ENCODE measurements around the gene NCAN. TPM values are rescaled to one million over a fixed set of nuclear protein-coding genes. Genes with fewer than 3 reads are reported as not detected.

Gene NCAN
- total RNA-seq, 1 experiment from 2014 or later, result 3.0 TPM

DNA sequence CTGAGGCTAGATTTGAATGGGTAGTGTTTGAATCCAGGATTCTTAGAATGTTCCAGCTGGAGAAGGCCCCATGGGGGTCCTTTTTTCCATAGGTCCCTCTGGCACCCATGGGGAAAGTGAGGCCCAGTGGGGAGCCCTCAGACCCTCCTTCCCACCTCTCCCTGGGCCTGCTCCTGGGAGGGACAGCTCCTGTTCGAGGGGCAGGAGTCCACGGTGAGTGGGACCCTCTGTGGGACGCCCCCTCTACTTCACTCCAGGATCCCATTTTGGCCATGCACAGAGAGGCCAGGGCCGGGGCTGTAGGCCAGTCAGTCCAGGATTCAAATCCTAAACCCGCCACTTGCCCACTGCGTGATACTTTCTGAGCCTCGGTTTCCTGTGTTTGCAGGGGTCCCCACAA lies 49.3 kb upstream of the NCAN start (continued):
- TF ChIP-seq, protein P1, sequence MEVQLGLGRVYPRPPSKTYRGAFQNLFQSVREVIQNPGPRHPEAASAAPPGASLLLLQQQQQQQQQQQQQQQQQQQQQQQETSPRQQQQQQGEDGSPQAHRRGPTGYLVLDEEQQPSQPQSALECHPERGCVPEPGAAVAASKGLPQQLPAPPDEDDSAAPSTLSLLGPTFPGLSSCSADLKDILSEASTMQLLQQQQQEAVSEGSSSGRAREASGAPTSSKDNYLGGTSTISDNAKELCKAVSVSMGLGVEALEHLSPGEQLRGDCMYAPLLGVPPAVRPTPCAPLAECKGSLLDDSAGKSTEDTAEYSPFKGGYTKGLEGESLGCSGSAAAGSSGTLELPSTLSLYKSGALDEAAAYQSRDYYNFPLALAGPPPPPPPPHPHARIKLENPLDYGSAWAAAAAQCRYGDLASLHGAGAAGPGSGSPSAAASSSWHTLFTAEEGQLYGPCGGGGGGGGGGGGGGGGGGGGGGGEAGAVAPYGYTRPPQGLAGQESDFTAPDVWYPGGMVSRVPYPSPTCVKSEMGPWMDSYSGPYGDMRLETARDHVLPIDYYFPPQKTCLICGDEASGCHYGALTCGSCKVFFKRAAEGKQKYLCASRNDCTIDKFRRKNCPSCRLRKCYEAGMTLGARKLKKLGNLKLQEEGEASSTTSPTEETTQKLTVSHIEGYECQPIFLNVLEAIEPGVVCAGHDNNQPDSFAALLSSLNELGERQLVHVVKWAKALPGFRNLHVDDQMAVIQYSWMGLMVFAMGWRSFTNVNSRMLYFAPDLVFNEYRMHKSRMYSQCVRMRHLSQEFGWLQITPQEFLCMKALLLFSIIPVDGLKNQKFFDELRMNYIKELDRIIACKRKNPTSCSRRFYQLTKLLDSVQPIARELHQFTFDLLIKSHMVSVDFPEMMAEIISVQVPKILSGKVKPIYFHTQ (CRISPR knock-in tag; IDR thresholded peaks at IDR 0.05), result no peak
- TF ChIP-seq ZBTB21 (CRISPR knock-in tag; IDR thresholded peaks at IDR 0.05; ENCODE audit: borderline replicate concordance), result no peak
- TF ChIP-seq HMGA2 (CRISPR knock-in tag; IDR thresholded peaks at IDR 0.05), result no peak
- no peak for TF ChIP-seq MYBL2 (CRISPR knock-in tag; IDR thresholded peaks at IDR 0.05)
- TF ChIP-seq, protein P2, sequence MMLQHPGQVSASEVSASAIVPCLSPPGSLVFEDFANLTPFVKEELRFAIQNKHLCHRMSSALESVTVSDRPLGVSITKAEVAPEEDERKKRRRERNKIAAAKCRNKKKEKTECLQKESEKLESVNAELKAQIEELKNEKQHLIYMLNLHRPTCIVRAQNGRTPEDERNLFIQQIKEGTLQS (CRISPR knock-in tag; conservative IDR thresholded peaks at IDR 0.05), result no peak
- TF ChIP-seq, protein P3, sequence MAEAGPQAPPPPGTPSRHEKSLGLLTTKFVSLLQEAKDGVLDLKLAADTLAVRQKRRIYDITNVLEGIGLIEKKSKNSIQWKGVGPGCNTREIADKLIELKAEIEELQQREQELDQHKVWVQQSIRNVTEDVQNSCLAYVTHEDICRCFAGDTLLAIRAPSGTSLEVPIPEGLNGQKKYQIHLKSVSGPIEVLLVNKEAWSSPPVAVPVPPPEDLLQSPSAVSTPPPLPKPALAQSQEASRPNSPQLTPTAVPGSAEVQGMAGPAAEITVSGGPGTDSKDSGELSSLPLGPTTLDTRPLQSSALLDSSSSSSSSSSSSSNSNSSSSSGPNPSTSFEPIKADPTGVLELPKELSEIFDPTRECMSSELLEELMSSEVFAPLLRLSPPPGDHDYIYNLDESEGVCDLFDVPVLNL (CRISPR knock-in tag; IDR thresholded peaks at IDR 0.05; ENCODE audit: borderline replicate concordance, low read depth), result no peak
- no peak for TF ChIP-seq OVOL2 (CRISPR knock-in tag; IDR thresholded peaks at IDR 0.05; ENCODE audit: borderline replicate concordance)
- TF ChIP-seq ZNF138 (CRISPR knock-in tag; conservative IDR thresholded peaks at IDR 0.05), result no peak

GRCh38 chr19:19165396-19165795 lies 46.4 kb upstream of the NCAN start:
- Mint-ChIP-seq H3K27me3 (ENCODE audit: low read depth) (peaks cover 47% of the 10 kb centered on the region), H3K4me3 (no peak overlapping the region), H3K9me3 (no peaks in the 10 kb centered on the region), H3K4me1 (peaks cover 14% of the 10 kb centered on the region), H3K27ac (no peak overlapping the region), H3K36me3 (no peaks in the 10 kb centered on the region)
- DNase-seq (ENCODE audit: low spot score) (no peak), ATAC-seq (no peak)
- ChIA-PET POLR2A (no interaction called here), CTCF (no interaction called here)
- TF ChIP-seq SOX15 (CRISPR knock-in tag; IDR thresholded peaks at IDR 0.05), result no peak

DNA sequence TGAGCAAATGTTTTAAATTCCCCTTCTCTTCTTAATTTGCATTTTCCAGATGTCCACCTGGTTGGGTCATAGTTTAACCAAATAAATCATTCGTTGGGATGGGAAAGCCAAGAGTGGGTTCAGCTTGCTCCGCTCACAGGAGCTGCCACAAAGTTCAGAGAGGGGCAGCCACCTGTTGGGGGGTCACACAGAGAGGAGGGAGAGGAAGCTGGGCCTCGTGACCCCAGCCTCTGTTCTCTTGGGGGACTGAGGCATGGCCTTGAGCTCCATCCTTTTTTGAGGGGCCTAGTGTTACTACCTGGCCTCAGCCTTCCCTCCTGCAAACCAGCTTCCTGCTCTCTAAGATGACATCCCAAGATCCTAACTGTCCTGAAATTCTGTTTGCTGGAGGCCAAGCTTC lies 44.1 kb upstream of the NCAN start:
- Mint-ChIP-seq H3K36me3 (no peaks in the 10 kb centered on the region), H3K27ac (no peak overlapping the region), H3K27me3 (ENCODE audit: low read depth) (peaks cover 57% of the 10 kb centered on the region), H3K4me3 (no peak overlapping the region), H3K9me3 (no peaks in the 10 kb centered on the region), H3K4me1 (peaks cover 15% of the 10 kb centered on the region)
- no peak for ATAC-seq
- TF ChIP-seq NFATC4 (CRISPR knock-in tag; IDR thresholded peaks at IDR 0.05), result no peak
- TF ChIP-seq, protein P4, sequence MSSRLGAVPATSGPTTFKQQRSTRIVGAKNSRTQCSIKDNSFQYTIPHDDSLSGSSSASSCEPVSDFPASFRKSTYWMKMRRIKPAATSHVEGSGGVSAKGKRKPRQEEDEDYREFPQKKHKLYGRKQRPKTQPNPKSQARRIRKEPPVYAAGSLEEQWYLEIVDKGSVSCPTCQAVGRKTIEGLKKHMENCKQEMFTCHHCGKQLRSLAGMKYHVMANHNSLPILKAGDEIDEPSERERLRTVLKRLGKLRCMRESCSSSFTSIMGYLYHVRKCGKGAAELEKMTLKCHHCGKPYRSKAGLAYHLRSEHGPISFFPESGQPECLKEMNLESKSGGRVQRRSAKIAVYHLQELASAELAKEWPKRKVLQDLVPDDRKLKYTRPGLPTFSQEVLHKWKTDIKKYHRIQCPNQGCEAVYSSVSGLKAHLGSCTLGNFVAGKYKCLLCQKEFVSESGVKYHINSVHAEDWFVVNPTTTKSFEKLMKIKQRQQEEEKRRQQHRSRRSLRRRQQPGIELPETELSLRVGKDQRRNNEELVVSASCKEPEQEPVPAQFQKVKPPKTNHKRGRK (CRISPR knock-in tag; IDR thresholded peaks at IDR 0.05; ENCODE audit: borderline replicate concordance), result no peak
- CTCF ChIA-PET, result interaction anchor here (0.5 to 3.3 kb wide), 3 partner anchors 20 to 55 kb away, joined by 3 to 32 read pairs (median 5); no protein-coding TSS in a partner anchor
- POLR2A ChIA-PET, result interaction anchor here (0.5 to 0.7 kb wide), 2 partner anchors 19 to 116 kb away, joined by 3 read pairs; no protein-coding TSS in a partner anchor
- DNase-seq (ENCODE audit: low spot score), result no peak

DNA sequence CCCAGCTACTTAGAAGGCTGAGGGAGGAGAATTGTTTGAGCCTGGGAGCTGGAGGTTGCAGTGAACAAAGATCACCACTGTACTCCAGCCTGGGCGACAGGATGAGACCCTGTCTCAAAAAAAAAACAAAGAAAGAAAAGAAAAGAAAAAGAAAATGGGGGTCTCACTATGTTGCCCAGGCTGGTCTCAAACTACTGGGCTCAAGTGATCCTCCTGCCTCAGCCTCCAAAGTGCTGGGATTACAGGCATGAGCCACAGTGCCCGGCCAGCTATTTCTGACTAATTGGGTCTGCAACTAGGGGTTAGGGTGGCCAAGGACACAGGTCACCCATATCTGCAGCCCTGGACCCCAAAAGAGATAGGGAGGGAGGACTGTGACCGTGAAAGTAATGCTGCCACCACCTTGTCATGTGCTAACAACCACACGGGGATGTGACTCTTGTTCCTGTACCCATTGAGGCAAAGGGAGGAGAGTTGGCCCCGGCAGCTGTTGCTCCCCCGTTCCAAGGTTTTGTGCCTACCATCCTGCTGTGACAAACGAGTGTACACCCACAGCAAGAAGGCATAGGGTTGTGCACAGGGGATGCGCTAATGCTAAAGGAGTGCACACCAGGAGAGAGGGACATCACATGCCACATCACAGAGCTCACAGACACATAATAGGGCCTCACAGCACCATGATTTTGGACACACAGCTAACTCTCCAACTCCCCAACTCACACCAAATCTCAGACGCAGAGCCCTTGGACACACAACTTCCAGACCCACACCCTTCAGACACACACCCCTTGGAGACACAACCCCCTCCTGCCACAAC lies 42.3 kb upstream of the NCAN start:
- Mint-ChIP-seq H3K9me3 (no peaks in the 10 kb centered on the region), H3K4me3 (peak overlapping the region; percentile 61), H3K4me1 (peaks cover 15% of the 10 kb centered on the region), H3K27ac (no peak overlapping the region), H3K36me3 (no peaks in the 10 kb centered on the region), H3K27me3 (ENCODE audit: low read depth) (peaks cover 73% of the 10 kb centered on the region)
- ChIA-PET CTCF (interaction anchor here (0.6 to 3.3 kb wide), 7 partner anchors 17 to 90 kb away, joined by 3 to 32 read pairs (median 5); no protein-coding TSS in a partner anchor), POLR2A (interaction anchor here (1.0 to 1.5 kb wide), 5 partner anchors 8 to 48 kb away, joined by 3 to 12 read pairs (median 4); no protein-coding TSS in a partner anchor)
- no peak for DNase-seq (ENCODE audit: low spot score)
- no peak for ATAC-seq
- TF ChIP-seq, protein P5, sequence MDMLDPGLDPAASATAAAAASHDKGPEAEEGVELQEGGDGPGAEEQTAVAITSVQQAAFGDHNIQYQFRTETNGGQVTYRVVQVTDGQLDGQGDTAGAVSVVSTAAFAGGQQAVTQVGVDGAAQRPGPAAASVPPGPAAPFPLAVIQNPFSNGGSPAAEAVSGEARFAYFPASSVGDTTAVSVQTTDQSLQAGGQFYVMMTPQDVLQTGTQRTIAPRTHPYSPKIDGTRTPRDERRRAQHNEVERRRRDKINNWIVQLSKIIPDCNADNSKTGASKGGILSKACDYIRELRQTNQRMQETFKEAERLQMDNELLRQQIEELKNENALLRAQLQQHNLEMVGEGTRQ (CRISPR knock-in tag; IDR thresholded peaks at IDR 0.05), result no peak
- TF ChIP-seq ZSCAN18 (CRISPR knock-in tag; IDR thresholded peaks at IDR 0.05) (no peak), PRRX2 (CRISPR knock-in tag; IDR thresholded peaks at IDR 0.05) (no peak), PREB (CRISPR knock-in tag; IDR thresholded peaks at IDR 0.05; ENCODE audit: borderline replicate concordance) (no peak), KAT7 (CRISPR knock-in tag; IDR thresholded peaks at IDR 0.05; ENCODE audit: borderline replicate concordance) (no peak), JUN (CRISPR knock-in tag; IDR thresholded peaks at IDR 0.05) (no peak)
